HG02840 (cell line): ENCODE results near the gene IGSF23.
"Not testable (repeated sequence)": the region's sequence is repeated elsewhere in the genome, so short reads cannot be mapped to it uniquely, and the experiment has no call there.

Experiments
- ATAC-seq: cut with Tn5 transposase; IDR thresholded peaks from one replicate; pipeline ENCODE4 v1.9.1; 2021; ENCODE audit warnings: mild to moderate bottlenecking, moderate library complexity, moderate number of reproducible peaks; ENCODE audit not compliant: unreplicated experiment, low FRiP score

IGSF23 gene

DNA sequence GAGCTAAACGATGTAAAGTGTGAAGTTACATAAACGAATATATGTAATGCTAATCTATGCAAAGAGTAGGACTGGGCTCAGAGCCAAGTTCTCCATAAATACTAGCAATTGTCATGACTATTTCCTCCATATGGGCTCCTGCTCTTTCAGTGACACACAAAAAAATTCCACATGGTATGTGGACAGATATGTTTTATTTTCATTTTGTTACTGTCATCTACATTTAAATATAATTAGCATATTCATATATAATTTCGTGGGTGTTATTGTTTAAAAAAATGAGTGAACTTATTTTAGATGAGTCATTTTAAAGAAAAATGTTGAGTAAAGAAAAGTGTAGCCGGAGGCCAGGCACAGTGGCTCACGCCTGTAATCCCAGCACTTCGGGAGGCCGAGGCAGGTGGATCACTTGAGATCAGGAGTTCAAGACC is 5.0 kb upstream of the IGSF23 start:
- no peak for ATAC-seq

DNA sequence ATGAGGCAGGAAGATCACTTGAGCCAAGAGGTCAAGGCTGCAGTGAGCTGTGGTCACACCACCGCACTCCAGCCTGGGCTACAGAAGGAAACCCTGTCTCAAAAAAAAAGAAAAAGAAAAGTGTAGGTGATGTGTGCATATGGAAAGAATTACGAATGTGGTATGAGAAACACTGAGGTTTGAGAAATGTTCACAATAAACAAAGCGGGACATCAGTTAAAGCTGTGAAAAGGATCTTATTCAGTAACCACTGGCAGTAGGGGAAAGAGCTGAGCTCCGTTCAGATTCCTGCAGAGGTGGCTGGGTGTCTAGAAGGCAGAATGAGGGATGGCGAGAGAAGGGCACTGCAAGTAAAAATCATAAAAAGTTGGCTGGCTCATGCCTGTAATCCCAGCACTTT is 4.1 kb upstream of the IGSF23 start:
- no peak for ATAC-seq

DNA sequence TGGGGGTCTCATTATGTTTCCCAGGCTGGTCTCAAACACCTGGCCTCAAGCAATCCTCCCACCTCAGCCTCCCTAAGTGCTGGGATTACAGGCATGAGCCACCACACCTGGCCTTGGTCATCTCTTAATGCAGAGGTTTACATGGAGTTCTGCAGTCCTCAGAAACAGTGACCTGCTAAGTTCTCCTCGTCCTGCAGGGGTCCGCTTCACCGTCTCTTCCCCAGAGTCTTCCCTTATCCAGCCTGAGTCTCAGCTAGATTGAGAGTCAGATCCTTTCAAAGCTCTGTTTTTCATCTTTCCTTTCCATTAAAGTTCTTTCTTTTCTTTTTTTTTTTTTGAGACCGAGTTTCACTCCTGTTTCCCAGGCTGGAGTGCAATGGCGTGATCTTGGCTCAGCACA is 2.9 kb upstream of the IGSF23 start:
- not testable (repeated sequence) for ATAC-seq

DNA sequence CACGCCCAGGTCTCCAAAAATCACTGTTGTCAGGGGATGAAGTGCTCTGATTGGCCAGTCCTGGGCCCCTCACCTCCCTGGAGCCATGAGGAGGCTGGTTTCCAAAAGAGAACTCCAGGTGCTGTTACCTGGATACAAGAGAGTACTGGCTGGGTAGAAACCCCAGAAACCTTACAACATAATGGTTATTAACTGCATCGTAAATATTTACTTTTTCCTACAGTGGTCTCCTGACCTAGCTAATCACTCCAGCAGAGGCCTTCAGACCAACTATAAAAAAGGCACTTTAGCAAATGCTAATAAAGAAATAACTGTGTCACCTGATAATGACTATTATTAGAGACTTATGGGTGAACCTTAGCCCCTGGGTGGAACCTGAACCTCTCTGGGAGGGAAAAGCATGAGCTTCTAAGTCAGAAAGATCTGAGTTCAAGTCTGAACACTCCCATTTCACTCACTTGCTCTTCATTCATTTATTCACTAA is 1.5 kb upstream of the IGSF23 start:
- no peak for ATAC-seq

DNA sequence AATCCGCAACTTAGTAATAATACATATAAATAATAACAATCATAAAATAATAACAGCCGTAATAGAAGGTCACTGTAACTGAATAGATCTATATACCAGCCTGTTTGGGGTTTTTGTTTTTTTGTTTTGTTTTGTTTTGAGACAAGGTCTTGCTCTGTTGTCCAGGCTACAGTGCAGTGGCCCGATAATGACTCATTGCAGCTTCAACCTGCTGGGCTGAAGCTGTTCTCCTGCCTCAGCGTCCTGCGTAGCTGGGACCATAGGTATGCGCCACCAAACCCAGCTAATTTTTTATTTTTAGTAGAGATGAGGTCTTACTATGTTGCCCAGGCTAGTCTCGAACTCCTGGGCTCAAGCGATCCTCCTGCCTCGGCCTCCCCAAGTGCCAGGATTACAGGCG is 950 bp downstream of the IGSF23 start:
- no peak for ATAC-seq

DNA sequence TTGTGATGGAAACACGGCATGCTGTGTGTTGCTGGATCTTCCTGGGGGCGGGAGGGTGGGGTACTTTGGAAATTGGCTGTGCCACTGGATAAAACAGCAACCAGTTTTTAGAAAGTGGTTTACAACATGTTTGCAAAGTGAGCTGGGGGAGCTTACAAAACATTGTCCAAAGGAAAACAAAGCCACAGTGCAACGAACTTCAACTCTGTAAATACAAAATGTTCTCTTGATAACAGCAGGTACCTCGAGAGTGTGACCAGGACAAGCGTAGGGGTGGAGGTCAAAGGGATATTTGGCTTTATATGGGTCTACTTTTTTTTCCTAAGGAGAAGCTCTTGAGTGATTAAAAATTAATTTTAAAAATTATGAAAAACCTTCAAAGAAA is 2.5 kb downstream of the IGSF23 start:
- no peak for ATAC-seq

DNA sequence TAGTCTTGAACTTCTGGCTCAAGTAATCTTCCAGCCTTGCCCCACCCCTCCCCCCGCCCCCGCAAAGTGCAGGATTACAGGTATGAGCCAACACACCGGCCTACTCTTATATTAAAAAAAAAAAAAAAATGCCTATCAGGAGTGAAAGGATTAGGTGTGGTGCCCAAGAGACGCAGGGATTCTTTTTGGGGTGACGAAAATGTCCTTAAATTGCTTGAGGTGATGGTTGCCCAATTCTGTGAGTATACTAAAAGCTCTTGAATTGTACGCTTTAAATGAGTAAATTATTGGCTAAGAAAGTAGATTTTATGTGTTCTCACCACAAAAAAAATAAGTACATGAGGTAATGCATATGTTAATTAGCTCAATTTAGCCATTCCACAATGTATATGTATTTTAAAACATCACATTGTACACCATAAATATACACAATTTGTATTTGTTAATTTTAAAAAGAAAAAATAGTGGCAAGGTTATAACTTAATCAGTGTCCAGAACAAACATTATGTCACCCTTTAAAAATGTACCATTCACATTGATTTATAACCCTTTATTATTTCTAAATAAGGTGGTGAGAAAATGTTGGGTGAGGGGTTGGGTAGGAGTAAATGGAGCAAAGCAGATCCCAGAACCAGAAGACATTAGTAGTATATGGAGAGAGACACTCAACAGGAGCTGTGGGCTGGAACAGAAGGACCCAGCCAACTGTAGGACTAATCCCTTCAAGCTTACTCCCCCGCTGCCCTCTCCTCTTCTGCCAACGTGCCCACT is 3.9 kb downstream of the IGSF23 start:
- no peak for ATAC-seq

DNA sequence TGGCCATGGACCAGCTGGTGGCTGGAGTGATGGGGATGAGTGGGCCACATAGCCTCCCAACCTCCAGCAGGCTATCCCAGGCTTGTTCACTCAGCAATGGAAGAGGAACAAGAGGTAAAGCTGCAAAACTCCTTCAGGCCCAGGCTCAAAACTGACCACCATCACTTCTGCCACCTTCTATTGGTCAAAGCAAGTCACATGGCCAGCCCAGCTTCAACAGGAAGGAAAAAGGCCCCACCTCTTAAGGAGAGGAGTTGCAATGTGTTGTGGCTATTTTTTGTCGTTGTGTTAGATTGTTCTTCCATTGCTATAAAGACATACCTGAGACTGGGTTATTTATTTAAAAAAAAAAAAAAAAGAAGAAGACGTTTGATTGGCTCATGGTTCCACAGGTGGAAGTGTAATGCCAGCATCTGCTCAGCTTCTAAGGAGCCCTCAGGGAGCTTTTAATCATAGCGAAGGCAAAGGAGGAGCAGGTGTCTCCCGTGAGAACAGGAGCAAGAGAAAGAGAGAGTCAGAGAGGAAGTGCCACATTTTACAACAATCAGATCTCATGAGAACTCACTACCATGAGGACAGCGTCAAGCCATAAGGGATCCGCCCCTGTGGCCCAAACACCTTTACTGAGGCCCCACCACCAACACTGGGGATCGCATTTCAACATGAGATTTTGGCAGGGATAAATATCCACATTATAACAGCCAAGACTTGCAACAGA is 5.4 kb downstream of the IGSF23 start:
- no peak for ATAC-seq

DNA sequence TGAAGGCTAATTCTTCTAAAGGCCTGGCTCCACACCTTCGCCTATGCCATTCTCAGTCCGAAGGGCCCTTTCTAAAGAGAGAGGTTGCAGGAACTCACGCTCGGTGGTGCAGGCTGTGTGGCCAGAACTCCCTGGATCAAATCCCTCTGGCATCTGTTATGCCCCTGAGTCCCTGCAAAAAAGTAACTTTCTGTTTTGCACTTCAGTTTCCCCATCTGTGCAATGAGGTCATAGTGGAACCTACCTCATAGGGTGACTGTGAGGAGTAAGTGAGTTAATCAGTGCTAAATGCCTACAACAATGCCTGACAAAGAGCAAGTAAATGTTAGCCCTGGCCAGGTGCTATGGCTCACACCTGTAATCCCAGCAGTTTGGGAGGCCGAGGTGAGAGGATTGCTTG is 7.3 kb downstream of the IGSF23 start:
- ATAC-seq, result no peak

DNA sequence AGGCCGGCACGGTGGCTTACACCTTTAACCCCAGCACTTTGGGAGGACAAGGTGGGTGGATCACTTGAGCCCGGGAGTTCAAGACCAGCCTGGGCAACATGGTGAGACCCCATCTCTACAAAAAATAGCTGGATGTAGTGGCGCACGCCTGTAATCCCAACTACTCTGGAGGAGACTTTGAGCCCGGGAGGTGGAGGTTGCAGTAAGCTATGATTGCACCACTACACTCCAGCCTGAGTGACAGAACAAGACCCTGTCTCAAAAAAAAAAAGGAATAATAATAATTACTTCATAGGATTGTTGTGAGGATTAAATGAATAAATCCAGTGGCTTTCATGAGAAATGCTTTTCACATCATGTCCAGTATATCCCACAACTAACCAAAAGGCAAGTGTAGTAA is 8.0 kb downstream of the IGSF23 start:
- no peak for ATAC-seq

DNA sequence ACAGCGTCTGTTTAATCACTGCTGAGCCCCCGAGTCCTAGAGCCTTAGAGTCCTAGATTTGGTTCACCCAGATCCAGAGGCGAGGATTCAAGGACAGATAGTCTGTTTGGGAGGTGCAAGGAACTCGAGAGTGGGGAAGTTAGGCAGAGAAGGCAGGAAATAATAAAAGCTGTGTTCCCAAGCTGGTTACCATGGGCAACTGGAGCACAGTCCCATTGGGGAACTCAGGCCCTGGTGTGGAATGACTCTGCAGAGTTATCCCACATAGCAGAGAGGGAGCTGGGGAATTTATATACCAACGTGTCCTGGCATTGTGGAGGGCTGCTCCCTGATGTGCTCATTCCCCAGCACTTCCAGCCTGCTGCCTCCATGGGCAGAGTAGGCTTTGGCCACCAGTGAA is 9.7 kb downstream of the IGSF23 start:
- ATAC-seq, result no peak

DNA sequence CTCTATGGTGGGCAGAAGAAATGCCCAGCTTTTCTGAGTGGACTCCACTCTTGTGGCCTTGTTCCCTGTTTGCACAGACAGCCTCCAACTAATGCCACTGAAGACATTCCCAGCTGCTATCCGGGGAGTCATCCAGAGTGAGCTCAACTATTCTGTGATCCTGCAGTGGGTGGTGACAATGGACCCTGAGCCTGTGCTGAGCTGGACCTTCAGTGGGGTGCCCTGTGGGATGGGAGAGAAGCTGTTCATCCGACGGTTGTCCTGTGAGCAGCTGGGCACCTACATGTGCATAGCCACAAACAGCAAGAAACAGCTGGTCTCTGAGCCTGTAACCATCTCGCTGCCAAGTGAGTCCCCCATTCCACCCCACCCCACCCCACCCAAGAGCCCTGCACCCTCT is 10.3 kb downstream of the IGSF23 start:
- no peak for ATAC-seq

DNA sequence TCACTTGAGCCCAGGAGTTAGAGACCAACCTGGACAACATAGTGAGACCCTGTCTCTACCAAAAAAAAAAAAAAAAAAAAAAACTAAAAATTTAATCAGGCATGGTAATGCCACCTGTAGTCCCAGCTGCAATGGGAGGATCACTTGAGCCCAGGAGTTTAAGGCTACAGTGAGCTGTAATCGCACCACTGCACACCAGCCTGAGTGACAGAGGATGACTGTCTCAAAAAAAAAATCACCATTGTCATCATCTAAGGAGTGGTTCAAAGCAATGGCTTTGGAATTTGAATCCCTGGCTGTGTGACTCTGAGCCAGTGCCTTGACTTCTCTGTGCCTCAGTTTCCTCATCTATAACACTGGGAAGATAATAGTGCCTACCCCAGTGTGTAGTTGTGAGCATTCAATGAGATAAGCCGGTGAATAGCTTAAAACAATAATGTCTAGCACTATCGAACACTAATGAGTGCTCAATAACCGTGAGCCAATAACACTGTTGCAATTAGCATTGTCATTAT is 11.5 kb downstream of the IGSF23 start:
- ATAC-seq, result no peak

DNA sequence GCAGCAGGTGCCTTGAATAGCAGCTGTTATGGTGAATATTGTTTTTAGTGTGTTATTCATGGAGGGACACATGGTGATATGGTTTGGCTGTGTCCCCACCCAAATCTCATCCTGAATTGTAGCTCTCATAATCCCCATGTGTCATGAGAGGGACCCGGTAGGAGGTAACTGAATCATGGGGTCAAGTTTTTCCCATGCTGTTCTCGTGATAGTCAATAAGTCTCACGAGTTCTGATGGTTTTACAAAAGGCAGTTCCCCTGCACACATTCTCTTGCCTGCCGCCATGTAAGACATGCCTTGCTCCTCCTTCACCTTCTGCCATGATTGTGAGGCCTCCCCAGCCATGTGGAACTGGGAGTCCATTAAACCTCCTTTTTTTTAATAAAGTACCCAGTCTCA is 12.3 kb downstream of the IGSF23 start:
- ATAC-seq, result not testable (repeated sequence)

DNA sequence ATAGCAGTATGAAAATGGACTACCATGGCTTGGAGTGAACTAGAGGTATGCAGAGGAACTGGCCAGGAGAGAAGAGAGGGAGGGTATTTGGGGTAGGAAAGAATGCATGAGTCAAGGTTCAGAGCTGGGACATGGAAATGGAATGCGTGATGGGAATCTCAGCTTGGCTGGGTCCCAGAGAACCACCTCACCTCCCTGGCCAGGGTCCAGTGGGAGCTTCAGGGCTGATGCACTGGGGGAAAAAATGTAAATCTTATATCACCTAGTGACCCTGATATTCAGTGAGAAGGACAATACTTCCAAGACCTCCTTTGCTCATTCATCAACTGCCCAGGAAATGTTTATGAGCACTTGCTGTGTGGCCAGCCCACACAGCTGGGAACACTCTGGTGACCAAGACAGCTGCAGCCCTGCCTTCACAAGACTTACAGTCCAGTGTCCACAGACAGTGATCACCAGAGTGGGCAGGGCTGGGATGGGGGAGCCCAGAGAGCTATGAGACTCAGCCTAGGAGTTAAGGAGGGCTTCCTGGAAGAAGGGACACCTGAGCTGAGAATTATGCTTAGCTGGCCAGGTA is 12.8 kb downstream of the IGSF23 start:
- ATAC-seq, result no peak

DNA sequence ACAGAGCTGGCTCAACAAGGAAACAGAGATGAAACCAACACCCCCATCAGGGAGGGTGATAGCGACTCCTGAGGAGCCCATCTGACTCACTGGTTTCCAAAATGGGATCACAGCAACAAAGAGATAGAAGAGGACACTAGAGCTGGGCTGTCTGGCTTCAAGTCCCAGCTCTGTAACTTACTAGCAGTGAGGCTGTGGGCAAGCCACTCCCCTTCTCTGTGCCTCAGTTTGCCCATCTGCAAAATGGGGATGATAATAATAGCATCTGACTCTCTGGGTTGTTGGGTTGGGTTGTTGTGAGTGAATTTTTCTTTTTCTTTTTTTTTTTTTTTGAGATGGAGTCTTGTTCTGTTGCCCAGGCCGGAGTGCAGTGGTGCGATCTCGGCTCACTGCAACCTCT is 14.3 kb downstream of the IGSF23 start:
- ATAC-seq, result no peak

DNA sequence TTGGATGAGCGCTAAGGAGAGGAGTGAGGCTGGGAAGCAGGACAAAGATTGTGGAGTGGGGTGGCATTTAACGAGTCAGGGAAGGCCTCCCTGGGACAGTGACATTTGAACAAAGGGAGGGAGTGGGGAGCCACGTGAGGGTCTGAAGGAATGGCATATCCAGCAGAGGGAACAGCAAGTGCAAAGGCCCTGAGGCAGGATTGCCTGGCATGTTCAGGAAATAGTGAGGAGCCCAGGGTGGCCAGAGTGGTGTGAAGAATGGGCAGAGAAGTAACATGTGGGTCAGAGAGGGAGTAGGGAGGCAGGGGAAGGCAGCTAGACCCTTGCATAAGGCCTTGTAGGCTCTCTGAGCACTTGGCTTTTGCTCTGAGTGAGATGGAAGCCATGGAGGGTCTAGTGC is 15.4 kb downstream of the IGSF23 start:
- ATAC-seq, result no peak

DNA sequence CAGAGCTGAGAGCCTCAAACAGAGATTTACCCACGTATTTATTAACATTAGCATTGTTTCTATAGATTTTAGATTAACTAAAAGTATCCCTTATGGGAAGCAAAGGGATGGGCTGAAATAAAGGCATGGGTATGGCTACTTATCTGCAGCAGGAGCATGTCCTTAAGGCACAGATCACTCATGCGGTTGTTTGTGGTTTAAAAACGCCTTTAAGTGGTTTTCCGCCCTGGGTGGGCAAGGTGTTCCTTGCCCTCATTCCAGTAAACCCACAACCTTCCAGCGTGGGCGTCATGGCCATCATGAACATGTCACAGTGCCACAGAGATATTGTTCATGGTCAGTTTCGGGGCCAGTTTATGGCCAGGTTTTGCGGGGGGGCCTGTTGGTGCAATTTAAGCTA is 18.2 kb downstream of the IGSF23 start:
- ATAC-seq, result not testable (repeated sequence)

DNA sequence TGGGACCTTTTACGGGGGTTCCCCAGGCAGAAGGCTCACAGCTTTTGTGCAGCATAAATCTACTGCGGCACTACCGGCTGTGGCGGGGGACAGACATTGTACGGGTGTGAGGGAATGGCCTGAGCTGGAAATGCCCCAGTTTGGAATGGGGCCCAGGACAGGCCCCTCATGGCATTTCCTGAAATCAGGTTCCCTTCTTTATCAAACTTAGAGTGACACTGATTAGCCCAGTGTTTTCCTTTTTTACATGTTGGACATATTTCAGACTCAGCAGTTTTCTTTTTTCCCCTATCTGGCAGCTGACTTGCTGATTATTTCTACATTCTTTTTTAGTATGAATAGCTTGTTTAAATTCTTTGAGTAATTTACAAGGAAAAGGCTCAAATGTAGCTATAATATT is 20.7 kb downstream of the IGSF23 start:
- ATAC-seq, result not testable (repeated sequence)

DNA sequence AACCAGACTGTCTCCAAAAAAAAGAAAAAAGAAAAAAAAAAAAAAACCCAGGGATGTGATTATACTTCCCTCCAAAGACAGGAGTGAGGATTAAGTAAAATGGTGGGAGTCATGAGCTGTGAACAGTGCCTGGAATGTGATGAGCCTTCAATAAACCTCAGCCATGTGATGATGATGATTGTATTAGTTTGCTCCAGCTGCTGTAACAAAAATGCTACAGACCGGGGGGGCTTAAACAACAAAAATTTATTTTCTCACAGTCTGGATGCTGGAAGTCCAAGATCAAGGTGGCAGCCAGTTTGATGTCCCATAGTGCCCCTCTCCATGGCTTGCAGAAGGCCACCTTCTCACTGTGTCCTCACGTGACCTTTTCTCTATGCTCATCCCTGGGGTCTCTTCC is 21.4 kb downstream of the IGSF23 start:
- ATAC-seq, result no peak
